HG03457 (cell line): Measurements from ENCODE around the gene UNC79.

Experiments used
- ATAC-seq: cut with Tn5 transposase; IDR thresholded peaks from one replicate; pipeline ENCODE4 v1.9.1; 2021; ENCODE audit warnings: moderate number of reproducible peaks; ENCODE audit not compliant: unreplicated experiment

The UNC79 gene

GRCh38 chr14:93723001-93723400 lies 292.3 kb downstream of the UNC79 start:
- ATAC-seq = no peak

GRCh38 chr14:93725002-93725582 lies 294.4 kb downstream of the UNC79 start:
- ATAC-seq = no peak

GRCh38 chr14:93725993-93726392 lies 295.3 kb downstream of the UNC79 start:
- no peak for ATAC-seq

- no peak for ATAC-seq
Observed at GRCh38 chr14:93727039-93727740, 296.5 kb downstream of the UNC79 start.

GRCh38 chr14:93727917-93728650 lies 297.3 kb downstream of the UNC79 start:
- no peak for ATAC-seq

- no peak for ATAC-seq
Observed at GRCh38 chr14:93728651-93729016, 297.9 kb downstream of the UNC79 start.

GRCh38 chr14:93729993-93730392 lies 299.3 kb downstream of the UNC79 start:
- ATAC-seq = no peak

- ATAC-seq = no peak
Observed at GRCh38 chr14:93731753-93732152, 301.0 kb downstream of the UNC79 start.

GRCh38 chr14:93732524-93732923 lies 301.8 kb downstream of the UNC79 start:
- no peak for ATAC-seq

GRCh38 chr14:93733231-93733630 lies 302.5 kb downstream of the UNC79 start:
- ATAC-seq = no peak

- ATAC-seq = no peak
Observed at GRCh38 chr14:93733631-93734030, 302.9 kb downstream of the UNC79 start.

- no peak for ATAC-seq
Observed at GRCh38 chr14:93734086-93734822, 303.5 kb downstream of the UNC79 start.

- ATAC-seq = no peak
Observed at GRCh38 chr14:93735206-93735605, 304.5 kb downstream of the UNC79 start.

- ATAC-seq = no peak
Observed at GRCh38 chr14:93736378-93737014, 305.8 kb downstream of the UNC79 start.

GRCh38 chr14:93737634-93738033 lies 306.9 kb downstream of the UNC79 start:
- no peak for ATAC-seq

GRCh38 chr14:93741556-93742230 lies 311.0 kb downstream of the UNC79 start:
- ATAC-seq = no peak

- no peak for ATAC-seq
Observed at GRCh38 chr14:93742761-93743160, 312.0 kb downstream of the UNC79 start.

- no peak for ATAC-seq
Observed at GRCh38 chr14:93743270-93744060, 312.7 kb downstream of the UNC79 start.

GRCh38 chr14:93744176-93744575 lies 313.4 kb downstream of the UNC79 start:
- ATAC-seq = no peak

- ATAC-seq = no peak
Observed at GRCh38 chr14:93744876-93745275, 314.1 kb downstream of the UNC79 start.
